Measurements from ENCODE around the gene SLC12A7. TPM values are rescaled to one million over a fixed set of nuclear protein-coding genes. Genes with fewer than 3 reads are reported as not detected.

Gene SLC12A7
- total and polyA plus RNA-seq, 2 of the 13 experiments (the other 11 are each of a cell fraction or from before 2014, with no cell fraction given), result 14.0 to 18.5 TPM

GRCh38 chr5:1105350-1106265, 6.3 kb downstream of the SLC12A7 start (continued):
- TF ChIP-seq TBP (CRISPR knock-in tag; IDR thresholded peaks at IDR 0.05), result no peak
- TF ChIP-seq ZNF383 (CRISPR knock-in tag; IDR thresholded peaks at IDR 0.05; ENCODE audit: borderline replicate concordance), result 0 out of 2 replicates have a peak, but pooled peaks have one; percentile 9
- peak; percentile 57; the same call in 1 of the 2 replicates for TF ChIP-seq ISL2 (CRISPR knock-in tag; IDR thresholded peaks at IDR 0.05)
- no peak for TF ChIP-seq ZNF276 (CRISPR knock-in tag; IDR thresholded peaks at IDR 0.05; ENCODE audit: low read depth)
- peak; percentile 47; the same call in 1 of the 2 replicates for TF ChIP-seq FOXC1 (CRISPR knock-in tag; IDR thresholded peaks at IDR 0.05; ENCODE audit: borderline replicate concordance)
- no peak for TF ChIP-seq ZNF230 (CRISPR knock-in tag; IDR thresholded peaks at IDR 0.05)
- TF ChIP-seq SRY (CRISPR knock-in tag; IDR thresholded peaks at IDR 0.05), result no peak
- TF ChIP-seq ZFP90 (CRISPR knock-in tag; IDR thresholded peaks at IDR 0.05; ENCODE audit: borderline replicate concordance), result no peak
- TF ChIP-seq SOX13 (IDR thresholded peaks at IDR 0.05), result peak; percentile 49; the same call in 1 of the 2 replicates
- peak in 1 of 2 experiments; percentile 58; a peak in 2 of 4 replicates for TF ChIP-seq SOX13 (CRISPR knock-in tag; conservative IDR thresholded peaks at IDR 0.05 in 1 of 2, IDR thresholded peaks at IDR 0.05 in 1 of 2)
- no peak for TF ChIP-seq ZFAT (CRISPR knock-in tag; conservative IDR thresholded peaks at IDR 0.05)
- TF ChIP-seq ZNF431 (CRISPR knock-in tag; IDR thresholded peaks at IDR 0.05; ENCODE audit: borderline replicate concordance, low read depth), result peak; percentile 64; the same call in 1 of the 2 replicates
- no peak for TF ChIP-seq GLMP (CRISPR knock-in tag; IDR thresholded peaks at IDR 0.05; ENCODE audit: borderline replicate concordance)
- no peak; the same call in 1 of the 2 replicates for TF ChIP-seq FIP1L1 (IDR thresholded peaks at IDR 0.05; ENCODE audit: borderline replicate concordance, insufficient read depth, low read depth, low read length)
- TF ChIP-seq ZNF331 (CRISPR knock-in tag; IDR thresholded peaks at IDR 0.05), result peak; percentile 56; the same call in 1 of the 2 replicates
- peak; percentile 51; the same call in 1 of the 2 replicates for TF ChIP-seq ZNF614 (CRISPR knock-in tag; IDR thresholded peaks at IDR 0.05; ENCODE audit: borderline replicate concordance)
- peak; percentile 53 for TF ChIP-seq NCOA2 (CRISPR knock-in tag; IDR thresholded peaks at IDR 0.05)
- no peak for TF ChIP-seq ZNF382 (CRISPR knock-in tag; IDR thresholded peaks at IDR 0.05; ENCODE audit: borderline replicate concordance)
- 0 out of 2 replicates have a peak, but pooled peaks have one; percentile 12 for TF ChIP-seq ZNF343 (CRISPR knock-in tag; IDR thresholded peaks at IDR 0.05)
- peak; percentile 47; the same call in 1 of the 2 replicates for TF ChIP-seq ZNF446 (CRISPR knock-in tag; IDR thresholded peaks at IDR 0.05)
- TF ChIP-seq NR2F6 (IDR thresholded peaks at IDR 0.05), result peak; percentile 60
- peak; percentile 57 for TF ChIP-seq NR2F6 (CRISPR knock-in tag; IDR thresholded peaks at IDR 0.05)
- TF ChIP-seq HOXA3 (CRISPR knock-in tag; IDR thresholded peaks at IDR 0.05), result peak; percentile 61; the same call in 1 of the 2 replicates
- no peak for TF ChIP-seq GMEB2 (CRISPR knock-in tag; IDR thresholded peaks at IDR 0.05; ENCODE audit: low read depth)
- peak; percentile 42; the same call in 1 of the 2 replicates for TF ChIP-seq SMAD3 (CRISPR knock-in tag; IDR thresholded peaks at IDR 0.05)
- TF ChIP-seq NCOA1 (CRISPR knock-in tag; IDR thresholded peaks at IDR 0.05), result no peak
